Breast epithelium (tissue), 3 donors: Measurements from ENCODE around the gene NINJ2.

Experiments
- CTCF ChIP-seq, 3 donors: fragments of 450-650 bp; IDR thresholded peaks; one replicate each; pipeline ENCODE4 v1.5.1; 2016 to 2017; ENCODE audit warnings: antibody characterized with exemption in 3 of 3, mild to moderate bottlenecking in 3 of 3, moderate library complexity in 3 of 3
- POLR2A ChIP-seq: fragments of 450-650 bp; IDR thresholded peaks from one replicate; pipeline ENCODE4 v1.6.1; 2016; ENCODE audit warnings: antibody characterized with exemption, mild to moderate bottlenecking, moderate library complexity

GRCh38 chr12:554001-554285 lies 109.3 kb downstream of the NINJ2 start:
- no peak for TF ChIP-seq CTCF (IDR thresholded peaks at IDR 0.05)
- no peak for TF ChIP-seq POLR2A
